Inflammatory macrophage treated with lipopolysaccharide for 4 hours (primary cell): Measurements from ENCODE around the gene PDE3A.
"Not testable (repeated sequence)": the region's sequence is repeated elsewhere in the genome, so short reads cannot be mapped to it uniquely, and the experiment has no call there.

Experiments
- DNase-seq: peaks from one replicate; pipeline ENCODE4 v3.0.0-alpha.2; 2020

PDE3A gene

DNA sequence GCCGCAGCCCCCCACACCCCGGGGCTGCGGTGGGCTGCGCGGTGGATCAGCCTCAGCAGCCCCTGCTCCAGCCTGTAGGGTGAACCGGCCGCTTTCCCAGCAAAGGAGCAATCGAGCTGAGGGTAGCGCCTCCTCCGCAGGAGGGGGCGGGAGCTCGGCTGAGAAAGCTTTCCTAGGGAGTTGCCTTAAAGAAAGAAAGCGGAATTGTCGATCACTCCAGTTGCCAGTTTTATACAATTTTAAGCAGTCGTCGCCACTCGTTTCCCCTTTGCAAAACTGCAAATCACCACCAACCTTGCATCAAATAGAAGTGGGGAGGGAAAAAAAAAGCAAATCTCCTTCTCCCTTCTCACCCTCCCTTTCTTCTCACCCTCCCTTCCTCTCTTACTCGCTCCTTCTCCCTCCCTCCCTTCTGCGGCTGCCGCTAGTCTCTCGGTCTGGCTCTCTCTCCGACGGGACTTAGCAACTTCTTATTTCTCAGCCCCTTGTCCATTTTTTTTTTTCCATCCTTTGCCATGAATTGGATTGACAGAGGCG lies at the start of gene PDE3A:
TSS of gene PDE3A (plus strand) at position 424 of the 537 bp plus-strand sequence. CDS start 748 bp downstream, outside the sequence.
- peak; percentile 44 for DNase-seq

DNA sequence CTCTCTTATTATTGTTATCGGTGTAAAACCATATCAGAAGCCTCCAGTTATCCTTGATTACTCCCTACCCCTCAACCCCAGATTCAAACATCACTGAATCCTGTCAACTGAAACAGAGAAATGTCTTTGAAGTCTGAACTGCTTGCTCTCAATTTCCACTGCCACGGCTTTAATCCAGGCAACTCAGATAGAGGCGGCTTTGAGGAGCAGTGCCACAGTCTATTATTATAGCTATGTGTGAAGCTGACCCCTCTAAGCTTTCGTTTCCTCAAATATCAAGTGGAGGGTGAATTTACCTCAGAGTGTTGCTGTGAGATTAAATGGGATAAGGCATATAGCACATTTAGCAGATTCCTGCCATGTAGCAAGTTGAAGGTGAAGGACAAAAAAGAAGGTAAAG lies 49.0 kb upstream of the PDE3A start:
- no peak for DNase-seq

DNA sequence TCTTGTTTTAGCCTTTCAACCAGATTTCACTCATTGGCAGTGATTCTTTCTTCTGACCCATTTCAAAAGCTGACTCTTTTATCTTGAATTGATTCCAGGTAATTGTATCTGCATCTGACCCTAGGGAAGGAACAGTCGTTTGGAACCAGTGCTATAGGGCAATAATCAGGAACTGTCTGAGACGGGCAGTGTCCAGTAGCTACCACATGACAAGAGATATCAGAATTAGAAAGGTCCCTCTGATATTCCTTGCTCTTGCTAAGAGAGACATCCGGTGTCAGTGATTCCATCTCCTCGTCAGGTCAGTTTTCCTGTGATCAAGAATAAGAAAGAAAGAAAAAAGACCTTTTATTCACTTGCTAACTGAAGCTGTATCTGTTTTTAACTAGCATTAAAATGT lies 47.8 kb upstream of the PDE3A start:
- no peak for DNase-seq

DNA sequence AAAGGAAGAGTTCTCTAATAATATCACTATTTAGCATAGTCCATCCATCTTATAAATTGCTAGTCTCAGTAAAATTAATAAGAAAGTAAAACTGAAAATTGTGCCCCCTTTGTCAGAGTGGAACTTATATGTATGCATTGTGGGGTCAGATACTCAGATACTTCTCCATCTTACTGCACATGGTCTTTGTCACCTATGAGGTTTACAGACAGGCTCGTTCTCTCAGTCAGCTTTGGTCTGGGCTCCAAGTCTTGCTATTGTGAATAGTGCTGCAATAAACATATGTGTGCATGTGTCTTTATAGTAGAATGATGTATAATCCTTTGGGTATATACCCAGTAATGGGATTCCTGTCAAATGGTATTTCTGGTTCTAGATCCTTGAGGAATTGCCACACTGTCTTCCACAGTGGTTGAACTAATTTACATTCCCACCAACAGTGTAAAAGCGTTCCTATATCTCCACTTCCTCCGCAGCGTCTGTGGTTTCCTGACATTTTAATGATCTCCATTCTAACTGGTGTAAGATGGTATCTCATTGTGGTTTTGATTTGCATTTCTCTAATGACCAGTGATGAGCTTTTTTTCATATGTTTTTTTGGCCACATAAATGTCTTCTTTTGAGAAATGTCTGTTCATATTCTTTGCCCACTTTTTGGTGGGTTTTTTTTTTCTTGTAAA lies 37.4 kb upstream of the PDE3A start:
- DNase-seq, result not testable (repeated sequence)

DNA sequence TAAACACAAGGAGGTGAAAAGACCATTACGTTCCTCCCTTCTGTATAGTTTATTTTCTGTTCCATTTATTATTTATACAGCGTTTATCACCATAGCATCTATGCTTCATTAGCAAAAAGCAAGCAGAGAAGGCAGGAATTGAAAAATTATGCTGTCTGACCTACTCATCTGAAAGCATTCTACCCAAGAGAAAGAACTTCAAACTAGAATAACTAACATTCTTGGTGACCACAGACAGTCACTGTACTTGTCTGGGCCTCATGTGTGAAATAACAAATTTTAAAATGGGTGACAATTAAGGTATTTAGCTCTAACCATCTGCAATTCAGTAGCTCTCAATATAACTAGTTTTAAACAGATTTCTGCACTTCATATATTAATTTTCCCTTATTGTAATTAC lies 29.3 kb upstream of the PDE3A start:
- no peak for DNase-seq

DNA sequence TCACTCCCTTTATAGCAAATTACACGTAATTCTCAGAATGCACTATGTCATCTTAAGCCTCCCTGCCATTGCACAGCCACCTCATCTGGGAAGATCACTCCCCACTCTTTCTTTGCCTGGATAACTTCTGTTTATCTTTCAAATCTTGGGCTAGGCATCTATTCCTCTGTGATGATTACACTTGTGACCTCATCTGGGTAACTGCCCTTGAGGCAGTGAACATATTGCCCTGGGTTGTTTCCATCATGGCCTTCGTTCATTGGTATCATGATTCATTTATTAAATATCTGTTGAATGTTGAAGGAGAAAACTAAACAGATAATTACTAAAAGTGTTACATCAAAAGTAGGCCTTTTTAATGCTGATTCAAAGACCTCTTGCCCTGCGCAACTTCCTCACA lies 26.2 kb upstream of the PDE3A start:
- no peak for DNase-seq

DNA sequence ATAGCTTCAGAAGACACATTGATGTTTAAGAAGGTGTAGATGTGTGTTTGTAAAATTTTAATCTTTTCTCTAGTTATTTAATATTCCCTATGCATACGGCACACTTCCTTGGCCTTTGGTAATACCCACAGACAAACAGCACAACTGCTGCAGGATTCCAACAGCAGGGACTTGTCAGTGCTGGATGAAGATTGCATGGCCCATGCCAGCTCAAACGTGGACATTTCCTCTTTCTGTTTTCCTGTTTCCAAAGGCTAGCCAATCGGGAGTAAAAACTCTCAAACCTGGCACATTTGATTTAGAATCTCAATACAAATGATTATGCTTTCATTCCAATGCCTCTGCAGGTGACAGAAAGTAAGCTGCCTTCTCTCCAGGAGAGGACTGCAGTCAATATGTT lies 22.5 kb upstream of the PDE3A start:
- no peak for DNase-seq

DNA sequence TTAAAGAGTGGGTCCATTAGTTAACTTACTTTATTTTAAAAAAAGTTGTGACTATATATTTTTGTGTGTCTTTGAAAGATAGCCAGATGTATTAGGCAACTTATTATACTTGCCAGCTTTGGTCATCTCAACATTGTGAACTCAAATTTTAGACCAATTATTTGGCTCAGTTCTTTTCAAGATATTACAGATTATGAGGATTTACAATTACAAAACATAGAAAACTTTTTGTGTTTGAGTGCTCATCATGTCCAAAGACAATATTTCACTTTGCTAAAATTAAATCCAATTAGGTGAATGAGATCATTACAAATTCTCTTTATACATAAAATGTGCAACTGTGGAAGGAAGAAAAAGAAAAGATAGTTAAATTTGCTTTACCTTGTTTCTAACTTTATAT lies 18.3 kb upstream of the PDE3A start:
- no peak for DNase-seq

DNA sequence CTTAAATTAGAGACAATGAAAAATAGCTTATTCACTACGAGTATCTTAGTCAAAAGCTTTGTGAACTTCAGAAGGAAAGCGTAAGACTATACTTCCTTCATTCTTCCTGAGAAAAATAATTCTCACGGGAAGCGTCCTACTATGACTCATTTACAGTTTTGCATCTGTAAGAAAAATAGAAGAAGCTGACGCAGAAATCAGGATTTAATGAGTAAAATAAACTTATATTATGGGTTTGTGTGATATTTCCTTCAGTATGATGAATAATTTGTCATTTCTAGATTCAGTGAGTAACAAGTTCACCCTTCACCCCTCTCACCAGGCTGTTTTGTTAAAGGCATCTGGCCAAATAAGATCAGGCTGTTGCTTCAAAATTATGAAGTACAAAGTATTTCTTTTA lies 17.8 kb upstream of the PDE3A start:
- DNase-seq, result no peak

DNA sequence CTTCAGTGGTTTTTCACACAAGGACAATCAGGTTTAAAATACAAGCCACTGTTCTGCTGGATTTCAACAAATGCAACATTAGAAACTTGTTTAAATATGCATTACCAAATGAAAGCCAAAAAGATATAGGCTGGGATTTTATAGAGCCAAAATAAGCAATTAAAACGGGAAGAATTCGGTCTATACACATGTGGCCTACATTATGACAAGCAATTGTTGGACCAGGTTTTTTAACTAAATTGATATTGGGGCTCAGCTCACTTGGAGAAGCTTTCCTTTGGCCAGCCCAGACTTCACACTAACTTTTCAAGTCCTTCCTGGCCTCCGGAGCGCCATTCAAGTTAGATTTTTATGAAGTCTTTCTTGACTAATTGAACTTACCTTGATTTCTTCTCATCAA lies 16.9 kb upstream of the PDE3A start:
- DNase-seq, result no peak

DNA sequence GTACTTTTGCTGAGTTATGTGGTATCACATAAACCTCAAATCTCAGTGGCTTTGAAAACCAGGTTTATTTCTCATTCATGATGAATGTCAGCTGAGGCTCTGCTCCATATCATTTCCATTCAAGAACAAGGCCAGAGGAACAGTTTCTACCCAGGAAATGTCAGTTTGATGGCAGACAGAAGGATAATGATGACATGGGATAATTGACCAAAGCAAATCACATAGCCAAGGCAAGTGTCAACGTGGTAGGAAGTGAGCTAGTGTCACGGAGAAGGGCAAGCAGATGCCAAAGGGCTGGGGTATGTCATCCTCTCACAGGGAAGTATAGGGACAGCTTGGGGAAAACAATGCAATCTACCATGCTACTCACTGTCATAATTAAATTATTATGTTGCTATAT lies 12.3 kb upstream of the PDE3A start:
- DNase-seq, result no peak

DNA sequence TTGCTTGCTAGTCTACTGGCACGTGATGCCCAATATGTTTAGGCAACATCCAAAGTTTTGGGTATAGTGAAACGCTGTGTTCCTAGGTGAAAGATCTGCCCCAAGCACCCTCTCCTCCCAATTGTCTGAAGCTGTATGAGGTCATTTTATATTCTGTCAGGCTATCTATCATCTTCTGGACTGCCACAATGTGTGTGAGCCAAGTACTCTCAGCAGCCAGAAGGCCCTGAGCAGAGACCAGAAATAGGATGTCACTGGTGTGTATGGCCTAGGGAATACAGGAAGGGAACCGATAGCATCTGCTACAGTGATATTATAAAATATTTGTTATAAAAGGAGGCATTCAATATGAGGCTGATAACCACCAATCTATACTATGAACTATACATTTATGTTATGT lies 7.9 kb upstream of the PDE3A start:
- DNase-seq, result no peak

DNA sequence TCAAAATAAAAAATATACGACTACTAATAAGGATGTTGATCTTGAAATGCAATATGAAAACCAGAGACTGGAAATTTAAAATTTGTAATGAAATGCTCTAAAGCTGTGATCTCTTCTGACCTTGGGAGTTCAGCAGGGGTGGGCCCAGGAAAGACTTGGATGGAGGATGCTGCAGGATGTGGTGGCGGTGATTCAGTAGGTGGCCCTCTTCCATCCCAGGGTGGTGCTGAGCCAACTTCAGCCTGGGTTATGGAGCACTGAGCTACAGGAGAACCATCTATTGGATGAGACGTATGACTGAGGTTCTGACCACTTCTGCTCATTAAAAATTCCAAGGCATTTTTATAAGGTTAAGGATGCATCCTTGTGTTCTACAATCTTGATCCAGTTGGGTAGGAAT lies 6.9 kb upstream of the PDE3A start:
- no peak for DNase-seq

DNA sequence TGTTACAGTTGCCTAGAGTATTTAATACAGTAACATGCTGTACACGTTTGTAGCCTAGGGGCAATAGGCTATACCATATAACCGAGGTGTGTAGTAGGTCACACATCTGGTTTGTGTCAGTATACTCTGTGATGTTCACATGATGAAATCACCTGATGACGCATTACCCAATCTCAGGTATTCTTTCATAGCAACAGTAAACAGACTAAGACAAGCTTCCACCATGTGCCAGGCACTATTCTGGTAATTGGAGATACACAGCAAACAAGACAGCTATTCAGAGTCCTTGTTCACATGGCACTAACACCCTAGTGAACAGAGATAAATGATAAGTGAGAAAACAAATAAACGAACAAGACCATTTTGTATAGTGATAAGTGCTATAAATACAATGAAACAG lies 3.8 kb upstream of the PDE3A start:
- no peak for DNase-seq

DNA sequence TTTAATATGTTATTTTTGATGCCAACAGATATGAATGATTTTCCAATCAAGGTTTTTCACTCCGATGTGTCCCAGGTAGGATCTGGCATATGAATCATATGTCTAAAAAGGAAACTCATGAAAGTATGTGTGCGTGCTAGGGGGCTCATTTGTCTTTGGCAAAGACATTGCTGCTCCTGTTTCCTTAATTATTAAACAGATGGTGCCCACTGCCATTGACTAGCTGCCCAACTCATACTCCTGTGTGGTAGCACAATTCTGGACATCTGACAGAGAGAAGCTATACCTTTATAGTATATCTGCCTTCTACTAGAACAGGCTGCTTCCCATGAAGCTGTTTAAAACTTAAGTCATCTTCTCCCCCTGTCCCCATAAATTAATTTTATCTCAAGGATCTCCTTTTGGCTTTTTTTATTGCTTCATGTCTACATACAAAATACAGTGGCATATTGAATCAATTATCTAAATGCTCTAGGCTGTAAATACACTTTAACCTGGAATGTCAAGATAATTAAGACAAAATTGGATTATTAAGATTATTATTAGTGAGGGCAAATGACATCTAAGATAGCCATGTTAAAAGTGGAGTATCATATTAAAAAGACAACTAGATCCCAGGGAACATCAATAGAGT lies 1.4 kb upstream of the PDE3A start:
- DNase-seq, result no peak

DNA sequence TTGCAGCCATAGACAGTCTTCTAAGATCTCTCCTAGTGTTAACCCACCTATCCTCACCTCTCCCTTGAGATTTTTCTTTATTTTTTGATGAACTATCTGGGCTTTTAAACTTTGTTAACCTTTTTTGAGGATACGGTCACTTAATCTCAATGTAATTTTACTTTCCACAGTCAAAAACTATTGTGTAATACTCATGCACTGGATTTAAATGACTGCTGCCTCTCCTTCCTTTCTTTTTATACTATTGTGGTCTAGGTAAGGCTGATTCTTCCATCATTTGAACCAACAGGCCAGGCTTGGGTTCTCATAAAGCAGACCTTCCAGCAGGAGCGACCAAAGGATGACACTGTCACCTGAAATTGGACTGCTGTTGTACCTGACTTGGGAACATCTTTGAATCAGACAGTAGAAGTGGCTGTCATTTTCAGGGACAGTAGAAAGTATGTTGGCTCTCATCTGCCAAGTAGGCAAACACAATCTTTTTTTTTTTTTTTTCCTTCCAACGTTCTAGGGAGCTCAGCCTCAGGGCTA lies 689 bp upstream of the PDE3A start:
- DNase-seq, result no peak

DNA sequence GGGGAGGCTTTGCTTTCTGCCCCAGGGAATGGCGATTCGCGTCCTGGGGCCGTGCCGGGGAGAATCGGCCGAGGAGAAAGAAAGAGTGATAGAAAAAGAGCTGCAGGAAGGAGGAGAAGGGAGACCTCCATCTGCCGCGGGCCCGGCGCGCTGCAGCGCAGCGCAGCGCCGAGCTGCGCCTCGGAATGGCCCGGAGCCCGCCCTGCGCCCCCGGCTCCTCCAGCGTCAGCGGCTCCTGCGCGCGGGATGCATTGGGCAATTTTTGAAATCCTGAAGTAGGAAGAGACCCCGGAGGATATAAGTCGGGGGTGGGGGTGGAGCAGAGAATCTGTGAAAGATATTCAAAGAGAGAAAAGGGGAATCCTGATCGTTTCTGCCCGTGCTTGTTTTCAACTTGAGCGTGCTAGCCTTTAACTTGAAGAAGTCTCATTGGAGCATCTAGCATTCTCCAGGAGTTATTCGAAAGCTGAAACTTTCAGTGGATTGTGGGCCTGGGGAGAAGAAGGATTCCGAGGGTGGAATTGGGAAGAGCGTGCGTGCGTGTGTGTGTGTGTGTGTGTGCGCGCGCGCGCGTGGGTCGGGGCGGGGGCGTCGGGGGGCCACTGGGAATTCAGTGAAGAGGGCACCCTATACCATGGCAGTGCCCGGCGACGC lies 441 bp downstream of the PDE3A start:
- peak; percentile 2 for DNase-seq

DNA sequence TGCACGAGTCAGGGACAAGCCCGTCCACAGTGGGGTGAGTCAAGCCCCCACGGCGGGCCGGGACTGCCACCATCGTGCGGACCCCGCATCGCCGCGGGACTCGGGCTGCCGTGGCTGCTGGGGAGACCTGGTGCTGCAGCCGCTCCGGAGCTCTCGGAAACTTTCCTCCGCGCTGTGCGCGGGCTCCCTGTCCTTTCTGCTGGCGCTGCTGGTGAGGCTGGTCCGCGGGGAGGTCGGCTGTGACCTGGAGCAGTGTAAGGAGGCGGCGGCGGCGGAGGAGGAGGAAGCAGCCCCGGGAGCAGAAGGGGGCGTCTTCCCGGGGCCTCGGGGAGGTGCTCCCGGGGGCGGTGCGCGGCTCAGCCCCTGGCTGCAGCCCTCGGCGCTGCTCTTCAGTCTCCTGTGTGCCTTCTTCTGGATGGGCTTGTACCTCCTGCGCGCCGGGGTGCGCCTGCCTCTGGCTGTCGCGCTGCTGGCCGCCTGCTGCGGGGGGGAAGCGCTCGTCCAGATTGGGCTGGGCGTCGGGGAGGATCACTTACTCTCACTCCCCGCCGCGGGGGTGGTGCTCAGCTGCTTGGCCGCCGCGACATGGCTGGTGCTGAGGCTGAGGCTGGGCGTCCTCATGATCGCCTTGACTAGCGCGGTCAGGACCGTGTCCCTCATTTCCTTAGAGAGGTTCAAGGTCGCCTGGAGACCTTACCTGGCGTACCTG lies 1.1 kb downstream of the PDE3A start:
- DNase-seq, result peak; percentile 14

DNA sequence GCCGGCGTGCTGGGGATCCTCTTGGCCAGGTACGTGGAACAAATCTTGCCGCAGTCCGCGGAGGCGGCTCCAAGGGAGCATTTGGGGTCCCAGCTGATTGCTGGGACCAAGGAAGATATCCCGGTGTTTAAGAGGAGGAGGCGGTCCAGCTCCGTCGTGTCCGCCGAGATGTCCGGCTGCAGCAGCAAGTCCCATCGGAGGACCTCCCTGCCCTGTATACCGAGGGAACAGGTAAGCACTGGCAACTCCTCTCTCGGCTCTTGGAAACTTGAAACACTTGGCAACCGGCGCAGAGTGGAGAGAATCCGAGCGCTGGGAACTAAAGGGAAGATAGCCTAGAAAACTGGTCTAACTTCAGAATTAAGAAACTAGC lies 1.7 kb downstream of the PDE3A start:
- no peak for DNase-seq

DNA sequence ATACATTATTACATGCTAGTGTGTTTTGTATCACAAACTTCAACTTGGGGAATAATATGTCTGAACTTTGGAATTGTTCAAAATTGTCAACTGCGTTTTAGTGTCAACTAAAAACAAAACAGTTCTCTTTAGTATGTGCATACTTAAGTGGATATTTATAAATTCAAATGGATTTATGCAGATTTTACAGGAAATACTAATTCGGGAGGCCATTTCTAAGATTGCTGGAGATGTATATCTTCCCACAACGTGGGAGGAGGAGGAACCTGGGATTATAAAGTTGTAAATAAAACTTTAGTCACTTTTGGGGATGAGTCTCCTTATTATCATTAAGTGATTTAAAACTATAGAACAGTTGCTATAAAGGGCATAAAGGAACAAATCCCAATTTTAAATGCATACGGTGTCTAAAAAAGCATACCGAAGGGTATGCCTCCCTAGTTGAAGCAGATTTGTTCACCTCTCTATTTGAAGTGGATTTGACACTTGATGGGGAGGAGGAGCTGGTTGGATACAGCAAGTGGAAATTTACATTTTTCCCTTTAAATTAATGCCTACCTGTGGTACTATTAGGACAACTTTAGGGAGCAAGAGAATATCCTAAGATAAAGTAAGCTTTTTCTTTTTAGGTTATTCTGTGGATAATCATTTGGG lies 2.7 kb downstream of the PDE3A start:
- no peak for DNase-seq

DNA sequence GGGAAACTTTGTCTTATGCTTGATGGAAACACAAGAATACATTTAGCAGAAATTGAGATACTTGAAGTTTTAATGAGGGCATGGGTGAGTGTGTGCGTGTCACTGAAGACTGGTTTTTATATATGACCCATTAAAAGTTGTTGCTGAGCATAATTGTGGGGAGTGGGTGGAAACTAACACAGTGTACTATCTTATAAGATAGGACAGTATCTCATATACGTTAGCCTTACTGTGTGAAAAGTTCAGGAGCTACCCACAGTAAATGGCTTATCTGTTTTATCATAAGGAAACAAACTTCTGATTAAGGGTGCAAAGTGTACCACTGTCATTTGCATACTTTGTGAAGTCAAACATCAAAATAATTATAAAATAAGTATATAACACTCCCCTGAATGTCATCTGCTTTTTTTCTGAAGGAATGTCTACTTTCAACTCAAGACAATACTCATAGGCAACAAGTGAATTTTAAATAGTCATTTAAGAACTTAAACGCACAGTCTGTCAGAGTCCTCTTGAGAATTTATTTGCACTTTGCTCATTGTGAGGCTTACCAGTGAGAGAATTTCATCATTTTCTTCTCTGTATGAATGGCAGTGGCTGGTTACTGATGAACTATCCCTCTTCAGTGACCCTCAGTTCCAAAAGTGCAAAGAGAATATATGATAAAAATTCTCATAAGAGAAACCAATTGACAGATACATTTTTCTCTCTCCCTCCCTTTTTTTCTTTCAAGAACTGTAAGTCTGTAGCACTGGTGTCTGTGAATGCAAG lies 4.2 kb downstream of the PDE3A start:
- no peak for DNase-seq

DNA sequence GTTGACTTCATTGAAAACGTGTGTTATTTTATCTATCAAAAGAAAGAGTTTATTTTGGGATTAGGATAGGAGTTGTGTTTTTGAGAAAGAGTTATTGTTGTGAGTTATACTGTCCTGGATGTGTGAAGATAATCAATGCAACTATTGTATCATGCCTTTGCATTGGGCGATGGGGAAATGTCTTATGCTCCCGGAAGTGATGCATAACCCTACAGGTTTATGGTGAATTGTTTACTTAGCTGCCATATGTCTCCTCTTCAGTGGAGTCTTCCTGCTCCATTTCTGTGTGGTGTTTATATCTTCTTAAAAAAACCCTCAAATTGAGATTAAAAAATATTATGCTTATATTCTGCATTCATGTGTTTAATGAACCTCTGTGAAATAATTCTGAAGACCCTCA lies 6.5 kb downstream of the PDE3A start:
- no peak for DNase-seq
